ACC112 (cell line): ENCODE results near the gene MARS1.
"Not testable (repeated sequence)": the region's sequence is repeated elsewhere in the genome, so short reads cannot be mapped to it uniquely, and the experiment has no call there.

Source experiments
- H2AFZ ChIP-seq: fragments of 200-600 bp; sonication (generic); one replicate; pipeline ENCODE4 v1.6.0; 2017; ENCODE audit warnings: antibody characterized with exemption, low read length; ENCODE audit not compliant: unreplicated experiment
- H3K27ac ChIP-seq: fragments of 200-600 bp; sonication (generic); 2 replicates; pipeline ENCODE4 v1.5.1; 2014; ENCODE audit warnings: low read depth, mild to moderate bottlenecking, antibody characterized with exemption, low read length, moderate library complexity
- H3K27me3 ChIP-seq: fragments of 200-600 bp; sonication (generic); 2 replicates; pipeline ENCODE4 v1.6.1; 2014; ENCODE audit warnings: mild to moderate bottlenecking, antibody characterized with exemption, low read length, moderate library complexity, mixed read lengths; ENCODE audit not compliant: insufficient read depth
- H3K36me3 ChIP-seq: fragments of 200-600 bp; sonication (generic); 2 replicates; pipeline ENCODE4 v1.6.1; 2016; ENCODE audit warnings: mild to moderate bottlenecking, antibody characterized with exemption, low read length, moderate library complexity, mixed read lengths; ENCODE audit not compliant: insufficient read depth
- H3K4me1 ChIP-seq: fragments of 200-600 bp; sonication (generic); one replicate; pipeline ENCODE4 v1.6.1; 2016; ENCODE audit warnings: low read length, mixed read lengths; ENCODE audit not compliant: insufficient read depth, unreplicated experiment, control insufficient read depth
- H3K4me3 ChIP-seq: fragments of 200-600 bp; sonication (generic); 2 replicates; pipeline ENCODE4 v1.5.1; 2014; ENCODE audit warnings: mild to moderate bottlenecking, low read depth, low read length
- H3K79me2 ChIP-seq: fragments of 200-600 bp; sonication (generic); one replicate; pipeline ENCODE4 v1.6.0; 2016; ENCODE audit warnings: low read length; ENCODE audit not compliant: control insufficient read depth, unreplicated experiment, insufficient read depth

MARS1 gene

GRCh38 chr12:57495051-57495701 lies 7.3 kb downstream of the MARS1 start:
- H3K79me2 ChIP-seq, H2AFZ ChIP-seq, H3K27ac ChIP-seq, H3K4me1 ChIP-seq, H3K27me3 ChIP-seq, H3K4me3 ChIP-seq: not testable (repeated sequence)
- peaks cover 33% of the 10 kb centered on the region for H3K36me3 ChIP-seq

- Histone ChIP-seq H3K4me3 (no peak overlapping the region), H3K79me2 (no peaks in the 10 kb centered on the region), H3K27ac (no peak overlapping the region), H3K36me3 (peaks cover 34% of the 10 kb centered on the region), H3K4me1 (no peaks in the 10 kb centered on the region), H3K27me3 (no peaks in the 10 kb centered on the region), H2AFZ (no peak overlapping the region)
Measured at GRCh38 chr12:57496822-57497221, 9.0 kb downstream of the MARS1 start.

- Histone ChIP-seq H3K27me3 (no peaks in the 10 kb centered on the region), H3K79me2 (no peaks in the 10 kb centered on the region), H3K4me1 (no peaks in the 10 kb centered on the region), H3K27ac (no peak overlapping the region), H2AFZ (no peak overlapping the region), H3K4me3 (no peak overlapping the region), H3K36me3 (peaks cover 39% of the 10 kb centered on the region)
Measured at GRCh38 chr12:57497223-57498131, 9.6 kb downstream of the MARS1 start.

- Histone ChIP-seq H3K36me3 (peaks cover 34% of the 10 kb centered on the region), H3K27me3 (no peaks in the 10 kb centered on the region), H3K4me3 (no peak overlapping the region), H3K4me1 (no peaks in the 10 kb centered on the region), H3K27ac (no peak overlapping the region), H2AFZ (no peak overlapping the region), H3K79me2 (no peaks in the 10 kb centered on the region)
Measured at GRCh38 chr12:57498132-57498502, 10.2 kb downstream of the MARS1 start.

- H3K4me1 ChIP-seq, result no peaks in the 10 kb centered on the region
- H3K36me3 ChIP-seq, result peaks cover 34% of the 10 kb centered on the region
- H3K4me3 ChIP-seq, result no peak overlapping the region
- no peak overlapping the region for H3K27ac ChIP-seq
- H3K27me3 ChIP-seq, result no peaks in the 10 kb centered on the region
- H2AFZ ChIP-seq, result no peak overlapping the region
- no peaks in the 10 kb centered on the region for H3K79me2 ChIP-seq
Measured at GRCh38 chr12:57498571-57498970, 10.7 kb downstream of the MARS1 start.

GRCh38 chr12:57500213-57500612 lies 12.3 kb downstream of the MARS1 start:
- Histone ChIP-seq H3K79me2 (no peaks in the 10 kb centered on the region), H2AFZ (no peak overlapping the region), H3K36me3 (peaks cover 39% of the 10 kb centered on the region), H3K4me3 (no peak overlapping the region), H3K27ac (no peak overlapping the region), H3K27me3 (no peaks in the 10 kb centered on the region), H3K4me1 (no peaks in the 10 kb centered on the region)

- peaks cover 39% of the 10 kb centered on the region for H3K36me3 ChIP-seq
- not testable (repeated sequence) for H3K79me2 ChIP-seq
Measured at GRCh38 chr12:57502311-57502969, 14.6 kb downstream of the MARS1 start.

GRCh38 chr12:57506541-57506940 lies 18.7 kb downstream of the MARS1 start:
- peaks cover 15% of the 10 kb centered on the region for H3K36me3 ChIP-seq
- not testable (repeated sequence) for H3K27ac ChIP-seq, H3K27me3 ChIP-seq, H3K4me3 ChIP-seq, H2AFZ ChIP-seq, H3K79me2 ChIP-seq, H3K4me1 ChIP-seq

More at GRCh38 chr12:57502311-57502969, 14.6 kb downstream of the MARS1 start:
- H2AFZ ChIP-seq, H3K27me3 ChIP-seq, H3K4me3 ChIP-seq, H3K27ac ChIP-seq, H3K4me1 ChIP-seq: not testable (repeated sequence)

- H2AFZ ChIP-seq, H3K27ac ChIP-seq, H3K4me1 ChIP-seq, H3K79me2 ChIP-seq, H3K27me3 ChIP-seq, H3K4me3 ChIP-seq: not testable (repeated sequence)
- H3K36me3 ChIP-seq, result peaks cover 16% of the 10 kb centered on the region
Measured at GRCh38 chr12:57507796-57508195, 19.9 kb downstream of the MARS1 start.

- H2AFZ ChIP-seq, result no peak overlapping the region
- no peaks in the 10 kb centered on the region for H3K79me2 ChIP-seq
- no peaks in the 10 kb centered on the region for H3K27me3 ChIP-seq
- H3K4me3 ChIP-seq, result no peak overlapping the region
- H3K36me3 ChIP-seq, result peaks cover 13% of the 10 kb centered on the region
- H3K4me1 ChIP-seq, result no peaks in the 10 kb centered on the region
- H3K27ac ChIP-seq, result no peak overlapping the region
Measured at GRCh38 chr12:57511161-57511560, 23.3 kb downstream of the MARS1 start.
